ENCODE results near the gene POU5F1. TPM values are rescaled to one million over a fixed set of nuclear protein-coding genes. Genes with fewer than 3 reads are reported as not detected.

The POU5F1 gene
- total RNA-seq, 1 experiment from 2014 or later = not detected

- Histone ChIP-seq H3K9me3 (no peaks in the 10 kb centered on the region), H3K4me3 (ENCODE audit: low read depth, low read length) (no peak overlapping the region), H3K4me1 (0 out of 2 replicates have a peak, but pooled peaks cover 3% of the 10 kb centered on the region), H3K27me3 (replicated peaks; ENCODE audit: control insufficient read depth, insufficient read depth, low read length) (no peaks in the 10 kb centered on the region), H3K36me3 (ENCODE audit: control insufficient read depth, insufficient read depth, low read length) (no peaks in the 10 kb centered on the region)
- H3K4me1 Mint-ChIP-seq (ENCODE audit: low read depth, unreplicated experiment) = peaks cover 13% of the 10 kb centered on the region
- no peak overlapping the region for H3K27ac Mint-ChIP-seq (ENCODE audit: unreplicated experiment)
- H3K27me3 Mint-ChIP-seq (ENCODE audit: insufficient read depth, unreplicated experiment) = no peaks in the 10 kb centered on the region
- no peak for DNase-seq
- no peaks in the 10 kb centered on the region for H3K9me3 Mint-ChIP-seq (ENCODE audit: unreplicated experiment)
- H3K36me3 Mint-ChIP-seq (ENCODE audit: insufficient read depth, unreplicated experiment) = peaks cover 2% of the 10 kb centered on the region
- POLR2A ChIA-PET = no interaction called here
- CTCF ChIA-PET = no interaction called here
- BruUV-seq (replicated peaks) = no TSS peak
- TF ChIP-seq CTCF (IDR thresholded peaks at IDR 0.05; ENCODE audit: insufficient read depth in 1 of 2, low read depth in 1 of 2, low read length in 1 of 2, severe bottlenecking in 1 of 2, unreplicated experiment in 1 of 2) = no peak
- no peak overlapping the region for H3K4me3 Mint-ChIP-seq (ENCODE audit: unreplicated experiment)
- intact Hi-C loops (cut with micrococcal nuclease; ENCODE audit: unreplicated experiment) = no loop called here
Observed at GRCh38 chr6:31139599-31139998, 30.9 kb downstream of the POU5F1 start.

- TF ChIP-seq CTCF (IDR thresholded peaks at IDR 0.05; ENCODE audit: insufficient read depth in 1 of 2, low read depth in 1 of 2, low read length in 1 of 2, severe bottlenecking in 1 of 2, unreplicated experiment in 1 of 2) = no peak
- Mint-ChIP-seq H3K27ac (ENCODE audit: unreplicated experiment) (no peak within 1 kb of the TSS), H3K27me3 (ENCODE audit: insufficient read depth, unreplicated experiment) (no peaks in the 10 kb centered on the region), H3K4me3 (ENCODE audit: unreplicated experiment) (no peak within 1 kb of the TSS), H3K9me3 (ENCODE audit: unreplicated experiment) (no peaks in the 10 kb centered on the region), H3K36me3 (ENCODE audit: insufficient read depth, unreplicated experiment) (no peaks in the 10 kb centered on the region), H3K4me1 (ENCODE audit: low read depth, unreplicated experiment) (peaks cover 13% of the 10 kb centered on the region)
- ChIA-PET CTCF (interaction anchor here (0.9 to 1.0 kb wide), 2 partner anchors 10 to 58 kb away, joined by 3 read pairs; no protein-coding TSS in a partner anchor), POLR2A (no interaction called here)
- Histone ChIP-seq H3K4me1 (0 out of 2 replicates have a peak, but pooled peaks cover 3% of the 10 kb centered on the region), H3K4me3 (ENCODE audit: low read depth, low read length) (no peak within 1 kb of the TSS), H3K9me3 (no peaks in the 10 kb centered on the region), H3K36me3 (ENCODE audit: control insufficient read depth, insufficient read depth, low read length) (no peaks in the 10 kb centered on the region), H3K27me3 (replicated peaks; ENCODE audit: control insufficient read depth, insufficient read depth, low read length) (no peaks in the 10 kb centered on the region)
- intact Hi-C loops (cut with micrococcal nuclease; ENCODE audit: unreplicated experiment) = no loop called here
- DNase-seq = no peak
- BruUV-seq (replicated peaks) = no TSS peak
Observed at GRCh38 chr6:31138982-31139381, 31.5 kb downstream of the POU5F1 start, which contains the start of gene PSORS1C2. TSS of gene PSORS1C2 (minus strand) at chr6:31139066. CDS start at chr6:31139026, 40 bp downstream.

- Histone ChIP-seq H3K4me3 (ENCODE audit: low read depth, low read length) (no peak overlapping the region), H3K27me3 (replicated peaks; ENCODE audit: control insufficient read depth, insufficient read depth, low read length) (no peaks in the 10 kb centered on the region), H3K4me1 (0 out of 2 replicates have a peak, but pooled peaks cover 3% of the 10 kb centered on the region), H3K36me3 (ENCODE audit: control insufficient read depth, insufficient read depth, low read length) (no peaks in the 10 kb centered on the region), H3K9me3 (no peaks in the 10 kb centered on the region)
- Mint-ChIP-seq H3K9me3 (ENCODE audit: unreplicated experiment) (no peaks in the 10 kb centered on the region), H3K27me3 (ENCODE audit: insufficient read depth, unreplicated experiment) (no peaks in the 10 kb centered on the region), H3K4me3 (ENCODE audit: unreplicated experiment) (no peak overlapping the region), H3K4me1 (ENCODE audit: low read depth, unreplicated experiment) (peaks cover 13% of the 10 kb centered on the region), H3K36me3 (ENCODE audit: insufficient read depth, unreplicated experiment) (no peaks in the 10 kb centered on the region), H3K27ac (ENCODE audit: unreplicated experiment) (no peak overlapping the region)
- intact Hi-C loops (cut with micrococcal nuclease; ENCODE audit: unreplicated experiment) = loop anchor here (2.0 kb wide), 1 partner anchor 231 kb away; no protein-coding TSS in a partner anchor
- DNase-seq = no peak
- POLR2A ChIA-PET = no interaction called here
- no peak for TF ChIP-seq CTCF (IDR thresholded peaks at IDR 0.05; ENCODE audit: insufficient read depth in 1 of 2, low read depth in 1 of 2, low read length in 1 of 2, severe bottlenecking in 1 of 2, unreplicated experiment in 1 of 2)
- BruUV-seq (replicated peaks) = no TSS peak
- CTCF ChIA-PET = interaction anchor here (2.1 kb wide), 1 partner anchor 57 kb away, joined by 5 read pairs; no protein-coding TSS in a partner anchor
Observed at GRCh38 chr6:31135710-31136109, 34.8 kb downstream of the POU5F1 start.

Measured in Caco-2 (cell line).